Loucy (cell line): ENCODE data around the gene ABCA3.

Source experiments
- H2AFZ ChIP-seq: fragments of 200-600 bp; sonication (generic); 2 replicates; pipeline ENCODE4 v1.6.0; 2016; ENCODE audit warnings: antibody characterized with exemption, mild to moderate bottlenecking, low read length, moderate library complexity
- H3F3A ChIP-seq: fragments of 200-600 bp; 2 replicates; pipeline ENCODE4 v1.6.0; 2016; ENCODE audit warnings: antibody characterized with exemption, low read depth, mild to moderate bottlenecking
- H3K27me3 ChIP-seq: fragments of 200-600 bp; sonication (generic); 2 replicates; pipeline ENCODE4 v1.6.1; 2014; ENCODE audit warnings: low read length, mild to moderate bottlenecking; ENCODE audit not compliant: insufficient read depth, poor library complexity, severe bottlenecking
- H3K36me3 ChIP-seq: fragments of 200-600 bp; sonication (generic); 2 replicates; pipeline ENCODE4 v1.6.1; 2016; ENCODE audit warnings: low read length; ENCODE audit not compliant: insufficient read depth
- H3K4me1 ChIP-seq: fragments of 200-600 bp; sonication (generic); 2 replicates; pipeline ENCODE4 v1.5.1; 2014; ENCODE audit warnings: low read length, mild to moderate bottlenecking; ENCODE audit not compliant: insufficient read depth, poor library complexity, severe bottlenecking
- H3K4me2 ChIP-seq: fragments of 200-600 bp; sonication (generic); 2 replicates; pipeline ENCODE4 v1.6.0; 2014; ENCODE audit warnings: antibody characterized with exemption, low read length, low read depth, mild to moderate bottlenecking; ENCODE audit not compliant: poor library complexity, severe bottlenecking
- H3K4me3 ChIP-seq: fragments of 200-600 bp; sonication (generic); 2 replicates; pipeline ENCODE4 v1.5.1; 2014; ENCODE audit warnings: low read length, mild to moderate bottlenecking, mixed read lengths; ENCODE audit not compliant: poor library complexity, severe bottlenecking
- H3K79me2 ChIP-seq: fragments of 200-600 bp; sonication (generic); 2 replicates; pipeline ENCODE4 v1.6.1; 2014; ENCODE audit warnings: low read length; ENCODE audit not compliant: insufficient read depth
- H3K9ac ChIP-seq: fragments of 200-600 bp; sonication (generic); 2 replicates; pipeline ENCODE4 v1.6.0; 2014; ENCODE audit warnings: mild to moderate bottlenecking, low read depth, low read length, moderate library complexity; ENCODE audit not compliant: poor library complexity, severe bottlenecking
- H3K9me2 ChIP-seq: fragments of 200-600 bp; sonication (generic); replicated peaks from 2 replicates; pipeline ENCODE4 v1.6.1; 2016; ENCODE audit warnings: low read depth, low read length, mixed read lengths
- H3K9me3 ChIP-seq: fragments of 200-600 bp; sonication (generic); 2 replicates; pipeline ENCODE4 v1.6.1; 2014; ENCODE audit warnings: mild to moderate bottlenecking, antibody characterized with exemption, low read length, low read depth; ENCODE audit not compliant: insufficient read depth
- H4K20me1 ChIP-seq: fragments of 200-600 bp; sonication (generic); 2 replicates; pipeline ENCODE4 v1.6.0; 2014; ENCODE audit warnings: antibody characterized with exemption, low read length, mild to moderate bottlenecking; ENCODE audit not compliant: insufficient read depth, poor library complexity, severe bottlenecking
- CTCF ChIP-seq: fragments of 200-600 bp; sonication (generic); conservative IDR thresholded peaks from 2 replicates; pipeline ENCODE4 v1.5.1; 2014; ENCODE audit warnings: mild to moderate bottlenecking, antibody characterized with exemption, low read length
- EZH2phosphoT487 ChIP-seq: fragments of 200-600 bp; IDR thresholded peaks from 2 replicates; pipeline ENCODE4 v1.6.1; 2018; ENCODE audit warnings: antibody characterized with exemption, mild to moderate bottlenecking, moderate library complexity, borderline replicate concordance

Gene ABCA3

GRCh38 chr16:2358811-2359210 is 18.3 kb upstream of the ABCA3 start:
- Histone ChIP-seq H3K27me3 (no peaks in the 10 kb centered on the region), H3K9me3 (no peaks in the 10 kb centered on the region), H3K79me2 (no peaks in the 10 kb centered on the region), H3K4me3 (no peak overlapping the region), H4K20me1 (no peaks in the 10 kb centered on the region), H3K4me2 (no peak overlapping the region), H3K4me1 (no peaks in the 10 kb centered on the region), H3K36me3 (no peaks in the 10 kb centered on the region), H2AFZ (no peak overlapping the region), H3K9me2 (no peaks in the 10 kb centered on the region), H3F3A (no peaks in the 10 kb centered on the region), H3K9ac (no peak overlapping the region)
- TF ChIP-seq CTCF, result no peak
- no peak for TF ChIP-seq EZH2phosphoT487

- Histone ChIP-seq H3K4me2 (no peak overlapping the region), H3K36me3 (no peaks in the 10 kb centered on the region), H3K9ac (no peak overlapping the region), H2AFZ (no peak overlapping the region), H3K9me2 (no peaks in the 10 kb centered on the region), H3K4me1 (no peaks in the 10 kb centered on the region), H3K79me2 (no peaks in the 10 kb centered on the region), H3F3A (no peaks in the 10 kb centered on the region), H3K9me3 (no peaks in the 10 kb centered on the region), H4K20me1 (no peaks in the 10 kb centered on the region), H3K27me3 (no peaks in the 10 kb centered on the region), H3K4me3 (no peak overlapping the region)
- TF ChIP-seq CTCF, result no peak
- TF ChIP-seq EZH2phosphoT487, result no peak
These were observed 16.8 kb upstream of the ABCA3 start for GRCh38 chr16:2357331-2357730.

- H4K20me1 ChIP-seq, result no peaks in the 10 kb centered on the region
- H3K79me2 ChIP-seq, result no peaks in the 10 kb centered on the region
- no peak overlapping the region for H3K4me3 ChIP-seq
- H3K4me1 ChIP-seq, result no peaks in the 10 kb centered on the region
- no peak overlapping the region for H2AFZ ChIP-seq
- no peaks in the 10 kb centered on the region for H3K9me2 ChIP-seq
- no peaks in the 10 kb centered on the region for H3K9me3 ChIP-seq
- no peaks in the 10 kb centered on the region for H3K36me3 ChIP-seq
- H3K9ac ChIP-seq, result no peak overlapping the region
- no peak overlapping the region for H3K4me2 ChIP-seq
- no peaks in the 10 kb centered on the region for H3F3A ChIP-seq
- TF ChIP-seq EZH2phosphoT487 (no peak), CTCF (no peak)
- no peaks in the 10 kb centered on the region for H3K27me3 ChIP-seq
These were observed 10.0 kb upstream of the ABCA3 start for GRCh38 chr16:2350500-2350899.
